ENCODE measurements around the gene DRAP1. TPM values are rescaled to one million over a fixed set of nuclear protein-coding genes. Genes with fewer than 3 reads are reported as not detected.

The DRAP1 gene
- total and polyA plus RNA-seq, 9 of the 15 experiments (the other 6 are each of a cell fraction or from before 2014, with no cell fraction given) = 9.6 to 200 (median 92.9) TPM

DNA sequence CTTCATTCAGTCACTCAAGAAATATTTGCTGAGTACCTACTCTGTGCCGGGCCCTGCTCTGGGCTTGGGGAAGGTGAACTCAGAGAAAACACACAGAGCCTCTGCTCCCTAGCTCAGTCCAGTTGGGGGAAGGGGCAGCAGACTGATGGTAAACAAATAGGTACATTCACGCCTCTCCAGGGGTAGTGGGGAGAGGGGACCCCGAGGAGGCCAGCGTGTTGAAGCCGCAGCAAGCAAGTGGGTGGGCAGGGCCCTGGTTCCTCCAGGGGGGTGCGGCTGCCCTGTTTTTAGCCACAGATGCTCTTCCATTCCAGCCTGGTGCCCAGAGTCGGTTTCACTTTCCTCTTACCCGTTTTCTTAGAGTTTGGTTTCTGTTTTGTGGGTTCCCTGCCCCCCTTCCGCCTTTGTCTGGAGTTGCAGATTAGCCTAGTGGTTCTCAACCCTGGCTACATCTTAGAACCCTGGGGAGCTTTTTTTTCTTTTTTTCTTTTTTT, 8.7 kb downstream of the DRAP1 start (continued):
- TF ChIP-seq SMARCA4 (IDR thresholded peaks at IDR 0.05) (peak; percentile 65; the same call in 1 of the 2 replicates), TCF7 (IDR thresholded peaks at IDR 0.05; ENCODE audit: borderline replicate concordance) (no peak), ZNF707 (CRISPR knock-in tag; conservative IDR thresholded peaks at IDR 0.05) (no peak), DACH1 (IDR thresholded peaks at IDR 0.05; ENCODE audit: partially characterized antibody) (no peak), MCM2 (IDR thresholded peaks at IDR 0.05; ENCODE audit: low read depth) (no peak), JUNB (CRISPR knock-in tag; conservative IDR thresholded peaks at IDR 0.05) (no peak), KLF13 (tag; IDR thresholded peaks at IDR 0.05; ENCODE audit: borderline replicate concordance, low read depth) (no peak), SIX5 (IDR thresholded peaks at IDR 0.05; ENCODE audit: borderline replicate concordance in 1 of 2, insufficient read depth in 1 of 2, low read depth in 1 of 2, low read length in 2 of 2) (no peak), TARDBP (IDR thresholded peaks at IDR 0.05) (no peak), CAMTA2 (CRISPR knock-in tag; conservative IDR thresholded peaks at IDR 0.05) (no peak), MEIS2 (IDR thresholded peaks at IDR 0.05; ENCODE audit: partially characterized antibody) (no peak), ZNF384 (IDR thresholded peaks at IDR 0.05; ENCODE audit: low read depth, low read length) (peak; percentile 74), SUPT5H (IDR thresholded peaks at IDR 0.05) (no peak), PTBP1 (IDR thresholded peaks at IDR 0.05; ENCODE audit: low read depth, low read length) (no peak), POLR2A (conservative IDR thresholded peaks at IDR 0.05) (no peak)
- TF ChIP-seq, protein P1, sequence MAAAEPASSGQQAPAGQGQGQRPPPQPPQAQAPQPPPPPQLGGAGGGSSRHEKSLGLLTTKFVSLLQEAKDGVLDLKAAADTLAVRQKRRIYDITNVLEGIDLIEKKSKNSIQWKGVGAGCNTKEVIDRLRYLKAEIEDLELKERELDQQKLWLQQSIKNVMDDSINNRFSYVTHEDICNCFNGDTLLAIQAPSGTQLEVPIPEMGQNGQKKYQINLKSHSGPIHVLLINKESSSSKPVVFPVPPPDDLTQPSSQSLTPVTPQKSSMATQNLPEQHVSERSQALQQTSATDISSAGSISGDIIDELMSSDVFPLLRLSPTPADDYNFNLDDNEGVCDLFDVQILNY (CRISPR knock-in tag; IDR thresholded peaks at IDR 0.05) = no peak
- TF ChIP-seq, protein P2, sequence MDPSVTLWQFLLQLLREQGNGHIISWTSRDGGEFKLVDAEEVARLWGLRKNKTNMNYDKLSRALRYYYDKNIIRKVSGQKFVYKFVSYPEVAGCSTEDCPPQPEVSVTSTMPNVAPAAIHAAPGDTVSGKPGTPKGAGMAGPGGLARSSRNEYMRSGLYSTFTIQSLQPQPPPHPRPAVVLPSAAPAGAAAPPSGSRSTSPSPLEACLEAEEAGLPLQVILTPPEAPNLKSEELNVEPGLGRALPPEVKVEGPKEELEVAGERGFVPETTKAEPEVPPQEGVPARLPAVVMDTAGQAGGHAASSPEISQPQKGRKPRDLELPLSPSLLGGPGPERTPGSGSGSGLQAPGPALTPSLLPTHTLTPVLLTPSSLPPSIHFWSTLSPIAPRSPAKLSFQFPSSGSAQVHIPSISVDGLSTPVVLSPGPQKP (CRISPR knock-in tag; IDR thresholded peaks at IDR 0.05) = no peak
- TF ChIP-seq, protein P3, sequence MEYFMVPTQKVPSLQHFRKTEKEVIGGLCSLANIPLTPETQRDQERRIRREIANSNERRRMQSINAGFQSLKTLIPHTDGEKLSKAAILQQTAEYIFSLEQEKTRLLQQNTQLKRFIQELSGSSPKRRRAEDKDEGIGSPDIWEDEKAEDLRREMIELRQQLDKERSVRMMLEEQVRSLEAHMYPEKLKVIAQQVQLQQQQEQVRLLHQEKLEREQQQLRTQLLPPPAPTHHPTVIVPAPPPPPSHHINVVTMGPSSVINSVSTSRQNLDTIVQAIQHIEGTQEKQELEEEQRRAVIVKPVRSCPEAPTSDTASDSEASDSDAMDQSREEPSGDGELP (CRISPR knock-in tag; IDR thresholded peaks at IDR 0.05; ENCODE audit: borderline replicate concordance) = peak; percentile 22; the same call in 1 of the 2 replicates
- TF ChIP-seq, protein P4, sequence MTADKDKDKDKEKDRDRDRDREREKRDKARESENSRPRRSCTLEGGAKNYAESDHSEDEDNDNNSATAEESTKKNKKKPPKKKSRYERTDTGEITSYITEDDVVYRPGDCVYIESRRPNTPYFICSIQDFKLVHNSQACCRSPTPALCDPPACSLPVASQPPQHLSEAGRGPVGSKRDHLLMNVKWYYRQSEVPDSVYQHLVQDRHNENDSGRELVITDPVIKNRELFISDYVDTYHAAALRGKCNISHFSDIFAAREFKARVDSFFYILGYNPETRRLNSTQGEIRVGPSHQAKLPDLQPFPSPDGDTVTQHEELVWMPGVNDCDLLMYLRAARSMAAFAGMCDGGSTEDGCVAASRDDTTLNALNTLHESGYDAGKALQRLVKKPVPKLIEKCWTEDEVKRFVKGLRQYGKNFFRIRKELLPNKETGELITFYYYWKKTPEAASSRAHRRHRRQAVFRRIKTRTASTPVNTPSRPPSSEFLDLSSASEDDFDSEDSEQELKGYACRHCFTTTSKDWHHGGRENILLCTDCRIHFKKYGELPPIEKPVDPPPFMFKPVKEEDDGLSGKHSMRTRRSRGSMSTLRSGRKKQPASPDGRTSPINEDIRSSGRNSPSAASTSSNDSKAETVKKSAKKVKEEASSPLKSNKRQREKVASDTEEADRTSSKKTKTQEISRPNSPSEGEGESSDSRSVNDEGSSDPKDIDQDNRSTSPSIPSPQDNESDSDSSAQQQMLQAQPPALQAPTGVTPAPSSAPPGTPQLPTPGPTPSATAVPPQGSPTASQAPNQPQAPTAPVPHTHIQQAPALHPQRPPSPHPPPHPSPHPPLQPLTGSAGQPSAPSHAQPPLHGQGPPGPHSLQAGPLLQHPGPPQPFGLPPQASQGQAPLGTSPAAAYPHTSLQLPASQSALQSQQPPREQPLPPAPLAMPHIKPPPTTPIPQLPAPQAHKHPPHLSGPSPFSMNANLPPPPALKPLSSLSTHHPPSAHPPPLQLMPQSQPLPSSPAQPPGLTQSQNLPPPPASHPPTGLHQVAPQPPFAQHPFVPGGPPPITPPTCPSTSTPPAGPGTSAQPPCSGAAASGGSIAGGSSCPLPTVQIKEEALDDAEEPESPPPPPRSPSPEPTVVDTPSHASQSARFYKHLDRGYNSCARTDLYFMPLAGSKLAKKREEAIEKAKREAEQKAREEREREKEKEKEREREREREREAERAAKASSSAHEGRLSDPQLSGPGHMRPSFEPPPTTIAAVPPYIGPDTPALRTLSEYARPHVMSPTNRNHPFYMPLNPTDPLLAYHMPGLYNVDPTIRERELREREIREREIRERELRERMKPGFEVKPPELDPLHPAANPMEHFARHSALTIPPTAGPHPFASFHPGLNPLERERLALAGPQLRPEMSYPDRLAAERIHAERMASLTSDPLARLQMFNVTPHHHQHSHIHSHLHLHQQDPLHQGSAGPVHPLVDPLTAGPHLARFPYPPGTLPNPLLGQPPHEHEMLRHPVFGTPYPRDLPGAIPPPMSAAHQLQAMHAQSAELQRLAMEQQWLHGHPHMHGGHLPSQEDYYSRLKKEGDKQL (CRISPR knock-in tag; IDR thresholded peaks at IDR 0.05; ENCODE audit: borderline replicate concordance) = no peak
